GM18907 (cell line): ENCODE data around the gene SULT2B1.
"Not testable (repeated sequence)": the region's sequence is repeated elsewhere in the genome, so short reads cannot be mapped to it uniquely, and the experiment has no call there.

Experiments
- ATAC-seq: cut with Tn5 transposase; IDR thresholded peaks from one replicate; pipeline ENCODE4 v1.9.1; 2021; ENCODE audit warnings: mild to moderate bottlenecking, moderate library complexity; ENCODE audit not compliant: unreplicated experiment

SULT2B1 gene

DNA sequence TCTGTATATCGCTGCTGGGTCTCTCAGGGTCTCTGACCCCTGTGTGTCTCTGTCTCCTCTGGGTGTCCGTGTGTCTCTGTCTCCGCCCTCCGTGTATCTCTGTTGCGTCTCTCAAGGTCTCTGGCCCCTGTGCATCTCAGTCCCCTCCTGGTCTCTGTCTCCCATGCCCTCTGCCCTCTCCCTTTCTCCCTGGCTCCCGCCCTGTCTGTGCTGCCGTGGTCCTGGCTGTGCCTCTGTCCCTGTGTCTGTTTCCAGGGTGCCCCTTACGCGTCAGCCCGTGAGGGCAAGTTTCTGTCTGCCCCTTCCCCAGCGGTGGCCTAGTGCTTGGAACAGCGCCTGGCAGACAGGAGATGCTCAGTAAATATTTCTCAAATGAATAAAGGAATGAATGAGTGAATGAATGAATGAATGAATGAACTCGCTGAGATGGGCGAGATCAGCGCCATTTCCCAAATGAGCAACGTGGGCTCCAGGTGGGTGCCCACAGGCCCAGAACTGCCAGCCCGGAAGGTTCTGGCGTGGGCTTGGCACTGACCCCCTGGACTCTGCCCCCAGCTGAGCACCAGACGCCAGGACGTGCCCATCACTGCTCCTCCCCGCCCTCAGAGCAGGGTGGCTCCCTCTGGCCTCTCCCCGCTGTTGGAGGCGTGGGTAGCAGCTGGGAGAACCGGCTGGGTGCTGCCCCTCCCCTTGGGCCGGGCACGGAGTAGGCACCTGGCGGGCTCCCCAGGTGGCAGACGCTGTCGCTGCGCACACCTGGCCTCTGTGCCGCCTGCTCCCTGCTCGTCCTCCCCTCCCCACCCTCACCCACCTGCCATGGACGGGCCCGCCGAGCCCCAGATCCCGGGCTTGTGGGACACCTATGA, at the start of gene SULT2B1:
TSS of gene SULT2B1 (plus strand) at position 736 of the 866 bp plus-strand sequence. CDS start at position 817, 81 bp downstream.
- ATAC-seq: no peak

DNA sequence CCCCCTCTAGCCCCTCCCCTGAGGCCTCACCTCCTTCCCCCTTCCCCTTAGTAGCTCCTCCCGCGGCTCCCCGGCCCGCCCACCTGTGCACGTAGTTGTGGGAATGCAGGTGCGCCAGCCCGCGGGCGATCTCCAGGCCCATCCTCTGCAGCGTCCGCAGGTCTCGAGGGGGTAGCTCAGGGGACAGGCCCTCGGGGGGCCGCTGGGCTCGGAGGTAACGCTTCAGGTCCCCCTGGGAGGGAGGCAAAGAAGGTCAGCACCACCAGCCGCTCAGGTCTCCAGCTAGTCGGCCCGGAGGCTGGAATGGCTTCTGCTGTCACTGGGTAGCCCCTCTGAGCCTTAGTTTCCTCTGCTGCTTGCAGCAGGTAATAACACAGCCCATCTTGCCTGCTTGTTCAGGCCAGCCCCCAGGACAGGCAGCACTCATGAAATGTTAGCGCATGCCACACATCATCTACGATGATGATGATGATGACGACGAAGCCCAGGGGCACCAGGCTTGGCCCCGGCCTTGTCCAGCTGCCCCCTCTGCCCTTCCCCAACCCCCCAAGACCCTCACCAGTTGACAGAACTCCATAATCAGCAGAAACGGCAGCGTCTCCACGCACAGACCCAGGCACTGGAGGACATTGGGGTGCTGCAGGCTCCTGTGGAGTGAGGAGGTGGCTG, 49.5 kb upstream of the SULT2B1 start:
- no peak for ATAC-seq

DNA sequence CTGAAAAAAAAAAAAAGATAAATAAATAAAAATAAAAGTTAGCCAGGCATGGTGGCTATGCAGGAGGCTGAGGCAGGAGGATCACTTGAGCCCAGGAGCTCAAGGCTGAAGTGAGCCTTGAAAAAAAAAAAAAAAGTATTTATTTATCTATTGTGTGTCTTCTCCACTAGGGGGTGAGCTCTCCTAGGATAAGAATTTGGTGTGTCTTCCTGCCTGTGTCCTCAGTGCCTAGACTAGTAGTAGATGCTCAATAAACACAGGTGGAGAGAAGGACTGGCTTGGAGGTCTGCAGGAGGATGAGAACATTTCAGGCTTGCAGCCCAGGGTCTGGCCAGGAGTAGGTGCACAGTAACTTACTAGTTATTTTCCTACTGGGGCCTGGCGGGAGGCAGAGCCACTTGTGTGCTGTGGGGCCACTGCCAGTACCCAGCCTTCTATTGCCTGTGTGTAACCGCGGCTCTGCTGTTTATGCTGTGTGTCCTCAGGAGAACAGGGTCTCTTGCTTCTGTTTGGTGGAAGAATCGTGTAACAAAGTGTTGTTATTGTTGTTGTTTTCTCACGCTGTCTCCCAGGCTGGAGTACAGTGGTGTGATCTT, 45.7 kb upstream of the SULT2B1 start:
- ATAC-seq: no peak

DNA sequence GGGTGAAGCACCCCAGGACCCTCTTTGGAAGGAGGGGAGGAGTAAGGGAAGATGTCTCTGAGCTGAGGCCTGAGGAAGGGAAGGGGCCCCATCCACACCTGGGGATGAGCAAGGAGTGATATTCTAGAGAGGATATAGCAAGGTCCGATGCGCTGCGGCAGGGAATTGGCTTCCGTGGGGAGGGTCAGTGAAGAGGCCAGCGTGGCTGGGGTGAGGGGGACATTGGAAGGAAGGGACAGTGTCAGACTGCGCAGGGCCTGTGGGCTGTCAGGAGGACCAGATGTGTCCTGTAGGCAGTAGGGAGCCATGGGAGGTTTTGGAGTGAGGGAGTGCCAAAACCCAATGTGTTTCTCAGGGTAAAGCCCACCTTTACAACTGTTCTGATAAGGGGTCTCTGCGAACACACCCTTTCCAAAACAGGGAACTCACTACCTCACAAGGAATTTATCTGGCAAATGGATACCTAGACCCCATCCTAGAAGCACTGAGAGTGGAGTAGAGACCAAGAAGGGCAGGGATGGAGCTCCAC, 44.0 kb upstream of the SULT2B1 start:
- no peak for ATAC-seq

DNA sequence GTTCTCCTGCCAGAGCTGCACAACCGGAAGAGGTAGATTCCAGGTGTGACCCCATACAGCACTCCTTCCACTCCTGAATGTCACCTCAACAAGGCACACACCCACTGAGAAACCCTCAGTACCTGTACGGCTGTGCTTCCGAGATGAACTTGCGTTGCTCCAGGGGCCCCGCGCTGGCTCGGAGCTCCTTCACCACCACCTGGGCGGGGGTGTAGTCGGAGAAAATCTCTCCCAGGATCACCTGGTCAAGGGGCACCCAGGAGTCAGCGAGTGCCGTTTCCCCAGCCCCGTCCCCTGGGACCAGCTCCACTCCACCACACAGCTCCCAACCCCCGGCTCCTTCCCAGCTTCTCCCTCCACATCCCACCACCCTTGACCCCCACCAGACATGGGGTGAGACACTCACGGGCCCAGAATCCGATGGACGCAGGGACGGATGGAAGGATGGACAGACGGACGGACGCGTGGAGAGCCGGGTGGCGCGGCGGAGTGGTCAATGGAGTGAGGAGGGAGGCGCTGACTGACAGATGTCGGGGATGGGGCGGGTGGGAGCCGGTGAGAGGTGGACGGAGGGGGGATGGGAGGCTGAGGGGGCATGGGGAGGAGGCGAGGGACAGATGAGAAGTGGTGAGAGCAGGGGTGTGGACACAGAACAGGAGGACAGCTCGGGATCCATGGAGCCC, 43.1 kb upstream of the SULT2B1 start:
- ATAC-seq: no peak

DNA sequence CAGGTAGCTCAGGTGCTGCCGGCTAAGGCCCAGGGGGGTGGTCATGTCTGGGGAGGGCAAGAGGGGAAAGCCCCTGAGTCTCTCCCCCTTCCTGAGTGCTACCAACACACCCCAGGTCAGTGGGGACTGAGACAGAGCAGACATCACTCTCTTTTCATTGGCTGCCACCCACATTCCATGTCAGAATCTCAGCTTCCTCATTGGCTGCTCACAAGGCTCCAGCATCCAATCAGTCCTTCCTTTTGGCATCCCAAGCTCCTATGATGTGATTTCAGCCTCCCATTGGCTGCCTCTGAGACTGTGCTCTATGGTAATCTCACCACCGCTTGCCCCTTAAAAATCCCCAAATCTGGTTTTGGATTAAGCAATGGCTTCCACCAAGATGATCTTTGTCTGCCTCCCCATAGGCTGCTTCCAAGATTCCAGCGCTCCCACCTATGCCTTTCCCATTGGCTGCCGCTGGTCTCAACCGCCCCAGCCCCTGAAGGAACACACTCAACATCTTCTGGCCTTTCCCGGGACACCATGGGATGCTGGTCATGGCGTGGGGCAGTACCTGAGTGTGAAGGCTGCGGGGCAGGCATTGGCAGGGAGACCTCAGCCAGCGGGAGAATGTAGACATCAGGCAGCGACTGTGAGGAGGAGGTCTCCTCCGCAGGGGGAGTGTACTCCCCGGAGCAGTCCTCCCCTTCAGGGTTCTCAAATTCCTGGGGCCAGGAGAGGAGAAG, 42.3 kb upstream of the SULT2B1 start:
- no peak for ATAC-seq

DNA sequence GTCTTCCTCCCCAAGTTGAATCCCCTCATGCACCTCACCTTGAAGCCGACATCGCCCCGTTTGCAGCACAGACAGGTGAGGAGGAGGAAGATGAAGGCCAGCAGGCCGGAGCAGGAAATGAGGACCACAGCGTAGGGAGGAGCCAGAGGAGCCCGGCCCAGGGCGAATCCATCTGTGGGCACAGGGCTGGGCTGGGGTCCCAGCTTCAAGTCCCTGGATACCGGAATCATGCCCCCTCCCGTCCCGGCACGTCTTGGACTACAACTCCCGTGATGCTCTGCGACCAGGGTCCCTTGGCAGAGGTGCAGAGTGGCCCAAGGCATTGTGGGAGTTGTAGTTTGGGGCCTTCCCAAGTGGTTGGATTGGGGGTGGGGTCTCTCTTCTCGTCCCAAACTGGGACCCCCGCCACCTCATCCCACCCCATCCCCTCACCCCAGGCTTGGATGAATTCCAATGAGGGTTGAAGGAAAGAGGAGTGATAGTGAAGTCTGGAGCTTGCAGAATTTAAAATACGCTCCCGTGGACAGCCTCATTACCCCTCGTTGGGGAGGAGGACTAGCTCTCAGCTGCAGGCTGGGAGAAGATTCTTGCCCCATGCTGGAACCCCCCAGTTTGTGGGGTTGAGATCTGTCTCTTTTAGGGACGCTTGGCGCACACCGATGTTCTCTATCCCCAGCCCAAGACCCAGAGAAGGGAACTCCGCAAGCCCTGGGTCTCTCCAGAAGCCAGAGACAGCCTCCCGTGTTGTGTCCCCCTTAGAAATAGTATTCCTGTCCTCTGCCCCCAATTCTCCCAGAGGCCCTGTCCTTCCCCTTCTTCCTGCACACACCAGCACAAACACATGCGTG, 41.3 kb upstream of the SULT2B1 start:
- no peak for ATAC-seq

DNA sequence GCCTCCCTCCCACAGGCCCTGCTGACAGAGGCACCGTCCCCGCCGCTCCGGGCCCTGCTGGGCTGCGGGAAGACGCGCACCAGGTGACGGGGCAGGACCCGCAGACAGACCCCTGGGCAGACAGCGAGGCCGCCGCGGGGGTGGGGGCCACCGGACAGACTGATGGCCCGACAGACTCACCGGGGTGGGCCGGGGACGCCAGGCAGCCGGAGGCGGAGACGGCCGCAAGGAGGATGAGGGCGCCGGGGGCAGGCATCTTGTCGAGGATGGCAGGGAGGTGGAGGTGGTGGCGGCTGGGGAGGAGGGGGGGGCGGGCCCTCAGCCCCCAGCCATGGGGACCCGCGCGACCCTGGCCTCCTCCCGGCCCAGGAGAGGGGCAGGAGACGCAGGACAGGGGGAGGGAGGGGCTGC, 40.6 kb upstream of the SULT2B1 start:
- no peak for ATAC-seq

DNA sequence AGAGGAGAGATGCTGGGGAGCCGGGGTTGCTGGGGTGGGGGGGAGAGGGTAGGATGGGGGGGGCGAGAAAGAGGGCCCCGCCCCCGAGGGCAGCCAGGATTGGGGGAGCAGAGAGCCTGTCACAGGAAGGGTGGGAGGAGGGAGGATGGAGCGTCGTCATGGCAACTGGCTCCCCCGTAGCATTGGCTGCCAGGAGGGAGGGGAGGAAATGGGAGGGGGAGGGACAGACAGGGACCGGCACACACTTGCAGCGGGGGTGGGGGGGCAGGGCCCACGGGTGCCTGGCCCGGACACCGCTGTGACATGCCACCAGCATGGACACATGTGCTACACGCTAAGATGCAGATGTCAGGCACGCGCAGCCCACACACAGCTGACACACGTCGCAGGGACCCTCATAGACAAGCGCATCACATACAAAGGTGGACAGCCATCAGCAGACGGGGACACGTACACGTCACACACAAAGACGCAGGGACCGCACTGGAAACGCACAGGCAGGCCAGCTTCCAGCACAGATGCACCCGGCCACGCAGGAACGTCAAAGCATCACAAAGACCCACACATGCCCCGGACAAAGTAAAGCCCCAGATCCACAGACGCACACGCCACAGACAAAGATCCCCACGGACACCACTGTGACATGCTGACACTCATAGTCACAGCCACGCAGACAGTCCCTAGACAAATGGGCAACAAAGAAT, 40.0 kb upstream of the SULT2B1 start, which contains the start of gene LMTK3:
TSS of gene LMTK3 (minus strand) at position 36 of the 704 bp plus-strand sequence. CDS start 259 bp downstream, outside the sequence.
- no peak for ATAC-seq

DNA sequence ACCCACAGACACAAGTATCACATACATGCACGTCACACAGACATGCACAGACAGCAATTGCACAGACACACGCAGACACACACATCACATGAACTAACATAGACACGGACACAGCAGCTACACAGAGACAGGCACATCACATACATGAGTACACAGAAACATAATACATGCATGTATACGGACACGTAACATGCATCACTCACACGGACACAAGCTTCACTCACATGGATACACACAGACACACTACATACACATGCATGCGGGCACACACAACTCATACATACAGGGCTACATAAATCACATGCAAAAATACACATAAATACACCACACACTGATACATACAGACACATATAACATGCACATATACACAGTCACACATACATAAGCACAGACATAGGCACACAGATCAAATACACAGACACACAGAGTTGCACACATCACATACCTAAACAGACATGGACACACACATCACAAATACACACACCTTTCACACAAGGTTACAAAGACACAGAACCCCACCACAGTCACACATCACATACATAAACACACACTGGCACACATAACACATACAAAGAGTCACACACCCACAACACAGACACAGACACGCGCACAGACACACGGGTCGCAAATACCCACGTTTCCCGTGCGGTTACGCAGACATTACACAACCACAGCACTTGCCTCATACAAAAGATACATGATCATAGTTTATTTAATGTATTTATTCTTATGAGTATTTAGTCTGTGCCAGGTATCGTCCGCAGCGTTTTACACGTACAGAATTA, 39.3 kb upstream of the SULT2B1 start:
- no peak for ATAC-seq

DNA sequence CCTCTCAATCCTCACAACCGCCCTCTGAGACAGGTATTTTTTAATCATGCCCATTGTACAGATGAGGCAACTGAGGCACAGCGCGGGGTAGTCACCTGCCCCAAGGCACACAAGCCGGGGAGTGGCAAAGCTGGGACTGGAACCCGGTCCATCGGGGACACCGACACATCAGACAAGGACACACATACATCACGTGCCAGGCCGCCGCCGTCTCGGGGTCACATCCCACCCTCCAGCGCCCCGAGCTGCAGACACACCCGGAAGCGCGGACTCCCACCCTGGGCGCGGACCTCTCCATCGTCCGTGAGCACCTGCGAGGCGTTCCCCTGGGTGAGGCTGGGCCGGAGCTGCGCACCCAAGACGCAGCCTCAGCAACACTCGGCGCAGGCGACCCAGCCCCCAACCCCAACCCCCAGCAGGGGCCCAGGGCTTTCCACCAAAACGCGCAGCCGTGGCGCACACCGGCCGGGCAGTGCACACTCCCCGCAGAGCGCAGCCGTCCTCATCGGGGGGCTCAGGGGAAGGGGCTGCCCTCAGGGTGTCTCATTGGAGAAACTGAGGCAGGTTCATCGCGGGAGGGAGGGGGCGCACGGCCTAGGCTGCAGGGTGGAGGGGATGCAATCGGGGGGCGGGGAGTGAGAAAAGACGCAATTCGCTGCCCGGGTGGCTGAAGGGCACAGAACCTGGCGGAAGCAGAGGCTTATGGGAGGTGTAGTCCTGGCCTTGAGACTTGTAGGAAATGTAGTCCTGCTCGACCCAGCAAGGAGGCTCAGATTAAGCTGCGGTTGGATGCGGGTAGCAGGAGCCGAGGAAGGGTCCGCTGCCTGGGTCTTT, 38.5 kb upstream of the SULT2B1 start:
- ATAC-seq: no peak

DNA sequence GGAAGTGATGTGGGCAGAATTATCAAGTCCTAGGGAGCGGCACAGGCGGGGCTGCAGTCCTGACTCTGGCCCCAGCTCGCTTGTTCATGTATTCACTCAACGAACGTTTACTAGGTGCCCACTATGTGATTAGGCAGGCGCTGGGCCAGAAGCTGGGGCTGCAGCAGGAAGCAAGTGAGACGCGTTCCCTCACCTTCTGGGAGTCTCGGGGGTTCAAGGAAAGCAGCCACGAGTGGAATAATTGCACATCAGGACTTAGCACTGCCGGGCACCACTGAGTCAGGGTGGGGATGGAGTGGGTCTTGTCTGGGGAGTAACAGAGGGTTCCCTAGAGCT, 37.9 kb upstream of the SULT2B1 start:
- no peak for ATAC-seq

DNA sequence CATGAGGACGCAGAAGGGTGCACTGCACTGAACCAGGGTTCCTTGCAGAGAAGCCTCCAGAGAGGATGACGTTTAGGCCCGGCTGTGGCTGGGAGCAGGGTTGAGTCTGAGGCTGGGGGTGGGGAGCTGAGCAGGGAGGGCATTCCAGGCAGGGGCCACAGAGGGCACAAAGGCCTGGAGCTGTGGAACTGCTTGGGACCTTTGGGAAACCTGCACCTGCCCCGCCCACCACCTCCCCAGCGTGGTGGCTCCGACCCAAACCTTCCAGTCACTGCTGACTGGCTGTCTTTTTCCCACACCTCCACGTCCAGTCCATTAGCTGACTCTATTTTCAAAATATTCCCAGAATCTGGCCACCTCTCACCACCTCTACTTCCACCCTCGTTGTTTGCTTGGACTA, 35.4 kb upstream of the SULT2B1 start:
- ATAC-seq: no peak

DNA sequence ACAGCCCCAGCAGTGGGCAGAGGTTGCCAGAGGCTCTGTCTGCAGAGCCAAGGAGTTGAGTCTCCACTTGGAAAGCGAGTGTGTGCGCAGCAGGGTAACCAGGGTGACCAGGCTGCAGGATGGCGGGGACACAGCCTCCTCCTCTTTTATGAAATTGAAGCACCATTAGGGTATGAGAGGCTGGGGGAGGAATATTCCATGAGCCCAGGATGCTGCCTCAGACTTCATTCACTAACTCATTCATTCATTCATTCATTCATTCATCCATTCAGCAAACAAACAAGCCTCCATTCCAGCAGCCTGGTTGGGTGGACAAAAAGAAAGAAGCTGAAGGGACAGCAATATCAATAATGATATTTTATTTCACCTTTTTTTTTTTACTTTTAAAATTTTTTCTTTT, 33.8 kb upstream of the SULT2B1 start:
- no peak for ATAC-seq

DNA sequence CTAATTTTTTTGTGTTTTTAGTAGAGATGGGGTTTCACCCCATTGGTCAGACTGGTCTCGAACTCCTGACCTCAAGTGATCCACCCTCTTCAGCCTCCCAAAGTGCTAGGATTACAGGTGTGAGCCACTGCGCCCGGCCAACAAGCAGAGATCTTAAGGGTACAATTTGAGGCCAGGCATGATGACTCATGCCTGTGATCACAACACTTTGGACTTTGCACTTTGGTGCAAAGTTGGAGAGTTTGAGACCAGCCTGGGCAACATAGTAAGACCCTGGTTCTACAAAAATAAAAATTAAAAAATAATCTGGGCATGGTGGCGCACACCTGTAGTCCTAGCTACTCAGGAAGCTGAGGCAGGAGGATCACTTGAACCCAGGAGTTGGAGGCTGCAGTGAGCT, 32.5 kb upstream of the SULT2B1 start:
- ATAC-seq: not testable (repeated sequence)

DNA sequence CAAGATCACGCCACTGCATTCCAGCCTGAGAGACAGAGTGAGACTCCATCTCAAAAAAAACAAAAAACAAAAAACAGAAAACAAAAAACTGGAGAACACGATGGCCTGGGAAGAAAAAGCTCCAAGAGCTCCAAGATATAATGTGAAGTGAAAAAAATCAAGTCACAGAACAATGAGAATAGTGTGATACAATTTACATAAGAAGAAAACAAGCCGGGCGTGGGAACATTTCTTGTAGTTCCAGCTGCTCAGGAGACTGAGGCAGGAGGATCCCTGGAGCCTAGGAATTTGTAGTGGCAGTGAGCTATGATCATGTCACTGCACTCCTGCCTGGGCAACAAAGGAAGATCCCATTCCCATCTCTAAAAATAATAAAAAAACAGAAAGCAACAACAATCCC, 31.8 kb upstream of the SULT2B1 start:
- ATAC-seq: no peak

DNA sequence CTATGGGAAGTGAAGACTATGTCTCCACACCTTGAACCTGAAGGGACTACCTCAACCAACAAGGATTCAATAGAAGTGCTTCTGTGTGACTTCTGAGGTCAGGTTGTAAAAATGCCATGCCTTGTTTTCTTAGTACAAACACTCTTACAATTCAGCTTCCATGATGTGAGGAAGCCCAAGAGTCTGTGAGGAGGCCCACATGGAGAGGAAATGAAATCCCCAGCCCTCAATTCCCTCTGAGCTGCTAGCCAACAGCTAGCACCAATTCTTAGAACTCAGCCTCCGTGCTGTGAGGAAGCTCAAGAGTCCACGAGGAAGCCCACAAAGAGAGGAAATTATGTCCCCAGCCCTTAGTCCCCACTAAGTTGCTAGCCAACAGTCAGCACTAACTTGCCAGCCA, 27.8 kb upstream of the SULT2B1 start:
- ATAC-seq: no peak
